Lung (tissue), 12 donors: ENCODE results near the gene GRIN2D. TPM values are rescaled to one million over a fixed set of nuclear protein-coding genes. Genes with fewer than 3 reads are reported as not detected.

Experiments used
- ATAC-seq: fragments of 200-7000 bp; cut with Tn5 transposase; one replicate; pipeline ENCODE4 v1.9.1; 2020; ENCODE audit warnings: moderate number of reproducible peaks; ENCODE audit not compliant: insufficient read depth, low FRiP score
- DNase-seq, 3 donors: peaks; one replicate each; pipeline ENCODE4 v3.0.0-alpha.2; 2013 to 2017
- H3K27ac ChIP-seq, 2 donors: one replicate each; pipeline ENCODE4 v1.5.1; 2013; ENCODE audit warnings: mild to moderate bottlenecking in 2 of 2, moderate library complexity in 2 of 2, control low read depth in 1 of 2, inconsistent platforms in 1 of 2, low read depth in 1 of 2, low read length in 1 of 2
- H3K27me3 ChIP-seq, 3 donors: one replicate each; pipeline ENCODE4 v1.5.1; 2013; ENCODE audit warnings: low read length in 2 of 3; ENCODE audit not compliant: control insufficient read depth in 3 of 3, insufficient read depth in 3 of 3
- H3K36me3 ChIP-seq, 4 donors: one replicate each; pipeline ENCODE4 v1.5.1; 2013; ENCODE audit warnings: low read length in 4 of 4, mild to moderate bottlenecking in 1 of 4, moderate library complexity in 1 of 4; ENCODE audit not compliant: control insufficient read depth in 4 of 4, insufficient read depth in 4 of 4
- H3K4me1 ChIP-seq, 5 donors: one replicate each; pipeline ENCODE4 v1.5.1; 2013; ENCODE audit warnings: low read length in 5 of 5, mild to moderate bottlenecking in 2 of 5, moderate library complexity in 1 of 5; ENCODE audit not compliant: control insufficient read depth in 5 of 5, insufficient read depth in 5 of 5
- H3K4me3 ChIP-seq: one replicate; pipeline ENCODE4 v1.5.1; 2013; ENCODE audit warnings: mild to moderate bottlenecking, control low read depth, moderate library complexity
- H3K9ac ChIP-seq, 2 donors: one replicate each; pipeline ENCODE4 v1.5.1; 2013; ENCODE audit warnings: low read length in 2 of 2, control low read depth in 1 of 2; ENCODE audit not compliant: insufficient read depth in 1 of 2
- H3K9me3 ChIP-seq, 4 donors: one replicate each; pipeline ENCODE4 v1.5.1; 2013; ENCODE audit warnings: low read length in 3 of 4, mild to moderate bottlenecking in 1 of 4, moderate library complexity in 1 of 4; ENCODE audit not compliant: control insufficient read depth in 4 of 4, insufficient read depth in 3 of 4
- WGBS, 2 donors: extraction: QIAGEN DNeasy Blood & Tissue Kit; methylation state at CpG; one replicate each; pipeline ENCODE4 v1.1.7; 2013; 5-methylcytosine and 5-hydroxymethylcytosine counted together
- polyA plus RNA-seq, 2 donors: library from polyadenylated mRNA; stranded (reverse); fragments of 200-250 nt; gene quantifications; one replicate each; pipeline ENCODE4 v1.2.1, GENCODE V29; 2013
- total RNA-seq, 2 donors: library from RNA; depleted of rRNA in 1 of 2; stranded (reverse); fragments of >200 nt in 1 of 2; gene quantifications; one replicate each; pipeline ENCODE4 v1.2.1, GENCODE V29; 2014 to 2021
- TF ChIP-seq, protein P1 (sequence below): IDR thresholded peaks from 2 replicates; pipeline ENCODE4 v1.5.1; 2012; ENCODE audit warnings: mild to moderate bottlenecking; ENCODE audit errors: control extremely low read depth, extremely low read depth
- donor health status: control.
- donor health status: control.
- donor health status: Bipolar disorder and iron deficiency.
- donor health status: healthy.
- donor health status: DM: yes; HTN: yes; CAD: no.

The GRIN2D gene
- total and polyA plus RNA-seq, 4 donors = 0.26 to 1.0 (median 0.43) TPM

DNA sequence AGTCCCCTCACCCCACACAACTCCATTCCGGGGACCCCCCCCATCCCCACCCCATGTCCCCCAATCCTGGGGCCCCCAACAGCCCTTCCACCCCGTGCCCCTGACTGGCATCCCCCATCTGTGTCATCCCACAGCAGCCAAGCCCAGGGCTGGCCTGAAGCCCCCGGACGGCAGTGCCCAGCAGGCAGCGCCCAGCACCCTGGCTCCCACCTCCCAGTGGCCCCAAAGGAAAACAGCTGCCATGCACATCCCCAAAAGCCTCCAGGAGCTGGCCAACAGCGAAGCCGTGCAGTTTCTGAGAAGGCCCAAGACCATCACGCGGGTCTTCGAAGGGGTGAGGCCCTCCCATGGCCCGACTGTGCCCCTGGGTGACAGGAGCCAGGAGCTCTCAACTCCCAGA is 27.9 kb upstream of the GRIN2D start:
- DNase-seq = no peak
- TF ChIP-seq, protein P1, sequence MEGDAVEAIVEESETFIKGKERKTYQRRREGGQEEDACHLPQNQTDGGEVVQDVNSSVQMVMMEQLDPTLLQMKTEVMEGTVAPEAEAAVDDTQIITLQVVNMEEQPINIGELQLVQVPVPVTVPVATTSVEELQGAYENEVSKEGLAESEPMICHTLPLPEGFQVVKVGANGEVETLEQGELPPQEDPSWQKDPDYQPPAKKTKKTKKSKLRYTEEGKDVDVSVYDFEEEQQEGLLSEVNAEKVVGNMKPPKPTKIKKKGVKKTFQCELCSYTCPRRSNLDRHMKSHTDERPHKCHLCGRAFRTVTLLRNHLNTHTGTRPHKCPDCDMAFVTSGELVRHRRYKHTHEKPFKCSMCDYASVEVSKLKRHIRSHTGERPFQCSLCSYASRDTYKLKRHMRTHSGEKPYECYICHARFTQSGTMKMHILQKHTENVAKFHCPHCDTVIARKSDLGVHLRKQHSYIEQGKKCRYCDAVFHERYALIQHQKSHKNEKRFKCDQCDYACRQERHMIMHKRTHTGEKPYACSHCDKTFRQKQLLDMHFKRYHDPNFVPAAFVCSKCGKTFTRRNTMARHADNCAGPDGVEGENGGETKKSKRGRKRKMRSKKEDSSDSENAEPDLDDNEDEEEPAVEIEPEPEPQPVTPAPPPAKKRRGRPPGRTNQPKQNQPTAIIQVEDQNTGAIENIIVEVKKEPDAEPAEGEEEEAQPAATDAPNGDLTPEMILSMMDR = no peak
- H3K9me3 ChIP-seq = no peaks in the 10 kb centered on the region
- H3K36me3 ChIP-seq = peaks cover 0 to 2% (median 0%) of the 10 kb centered on the region in 4 donors
- H3K27me3 ChIP-seq = no peaks in the 10 kb centered on the region
- 93 to 95% methylated on average over 11 of the region's 11 CpGs for WGBS, 2 donors
- no peak for ATAC-seq
- H3K4me1 ChIP-seq = peaks cover 0 to 9% (median 2%) of the 10 kb centered on the region in 5 donors
- H3K4me3 ChIP-seq = no peak overlapping the region
- H3K9ac ChIP-seq = no peak overlapping the region
- no peak overlapping the region for H3K27ac ChIP-seq

DNA sequence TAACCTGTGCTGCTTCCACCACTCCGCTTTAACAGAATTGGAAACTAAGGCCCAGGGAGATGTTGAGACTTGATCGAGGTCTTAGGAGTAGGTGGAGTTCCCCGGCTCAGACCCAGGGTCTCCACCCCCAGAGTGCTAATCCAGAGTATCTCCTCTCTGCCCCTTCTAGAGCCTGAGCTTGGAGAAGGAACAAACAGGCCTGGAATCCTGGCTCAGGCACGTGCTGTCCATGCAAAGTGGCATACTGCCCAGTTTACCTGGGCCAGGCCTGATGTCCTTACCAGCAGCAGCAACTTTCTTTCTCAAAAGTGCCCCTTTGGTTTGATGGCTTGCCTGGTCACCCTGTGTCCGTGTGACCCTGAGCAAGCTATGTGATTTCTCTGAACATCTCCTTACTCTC is 25.6 kb upstream of the GRIN2D start:
- ATAC-seq (no peak), DNase-seq (no peak)
- Histone ChIP-seq H3K36me3 (no peaks in the 10 kb centered on the region), H3K4me3 (no peak overlapping the region), H3K9ac (no peak overlapping the region), H3K9me3 (no peaks in the 10 kb centered on the region), H3K27ac (no peak overlapping the region), H3K4me1 (peaks cover 0 to 9% (median 2%) of the 10 kb centered on the region in 5 donors), H3K27me3 (no peaks in the 10 kb centered on the region)
- 72 to 85% methylated on average over 5 of the region's 5 CpGs for WGBS, 2 donors
- TF ChIP-seq, protein P1 = no peak

DNA sequence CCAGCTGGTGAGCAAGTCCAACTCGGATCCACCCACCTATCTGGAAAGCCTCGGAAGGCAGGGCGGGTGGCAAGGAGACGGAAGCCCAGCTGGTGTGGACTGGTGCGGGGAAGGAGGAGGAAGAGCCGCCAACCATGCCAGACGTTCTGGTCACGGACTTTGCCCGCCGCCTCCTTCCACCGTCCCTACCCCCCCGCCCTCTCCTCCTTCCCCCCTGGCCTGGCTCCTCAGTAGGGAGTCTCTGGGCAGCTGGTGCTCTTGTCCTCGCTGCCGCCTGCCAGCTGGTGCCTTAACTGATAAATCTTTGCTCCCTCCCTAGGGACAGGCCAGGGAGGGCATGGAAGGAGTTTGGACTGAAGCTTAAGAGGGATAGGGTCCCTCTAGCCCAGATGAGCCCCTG is 24.5 kb upstream of the GRIN2D start:
- Histone ChIP-seq H3K36me3 (no peaks in the 10 kb centered on the region), H3K27ac (no peak overlapping the region), H3K9me3 (no peaks in the 10 kb centered on the region), H3K4me1 (peaks cover 0 to 4% (median 2%) of the 10 kb centered on the region in 5 donors), H3K27me3 (no peaks in the 10 kb centered on the region), H3K4me3 (no peak overlapping the region), H3K9ac (no peak overlapping the region)
- ATAC-seq (no peak), DNase-seq (no peak)
- 78 to 79% methylated on average over 13 to 14 of the region's 14 CpGs for WGBS, 2 donors
- TF ChIP-seq, protein P1 = no peak

DNA sequence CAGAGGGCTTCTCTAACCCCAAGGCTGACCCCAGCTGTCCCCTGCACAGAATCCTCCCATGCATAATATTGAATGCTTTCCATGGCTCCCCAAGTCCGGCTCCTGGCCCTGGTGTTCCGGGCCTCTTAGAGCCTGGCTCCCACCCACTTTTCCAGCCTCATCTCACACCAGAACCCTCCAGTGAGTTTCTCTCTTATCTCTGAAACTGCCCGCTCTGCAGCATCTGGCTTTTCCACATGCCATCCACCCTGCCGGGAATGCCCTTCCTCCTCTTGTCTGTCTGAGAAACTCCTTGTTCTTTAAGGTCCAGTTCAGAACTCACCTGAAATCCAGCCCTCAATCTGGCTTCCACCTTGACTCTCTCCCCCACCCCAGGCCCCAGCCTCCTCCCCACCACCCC is 22.5 kb upstream of the GRIN2D start:
- Histone ChIP-seq H3K9ac (no peak overlapping the region), H3K4me3 (no peak overlapping the region), H3K27me3 (no peaks in the 10 kb centered on the region), H3K36me3 (no peaks in the 10 kb centered on the region), H3K9me3 (no peaks in the 10 kb centered on the region), H3K27ac (no peak overlapping the region), H3K4me1 (no peaks in the 10 kb centered on the region)
- DNase-seq = no peak
- TF ChIP-seq, protein P1 = no peak
- no peak for ATAC-seq
- WGBS, 2 donors = 90 to 97% methylated on average over 4 of the region's 4 CpGs
